ENCODE data around the gene ZNF692.

ZNF692 gene

DNA sequence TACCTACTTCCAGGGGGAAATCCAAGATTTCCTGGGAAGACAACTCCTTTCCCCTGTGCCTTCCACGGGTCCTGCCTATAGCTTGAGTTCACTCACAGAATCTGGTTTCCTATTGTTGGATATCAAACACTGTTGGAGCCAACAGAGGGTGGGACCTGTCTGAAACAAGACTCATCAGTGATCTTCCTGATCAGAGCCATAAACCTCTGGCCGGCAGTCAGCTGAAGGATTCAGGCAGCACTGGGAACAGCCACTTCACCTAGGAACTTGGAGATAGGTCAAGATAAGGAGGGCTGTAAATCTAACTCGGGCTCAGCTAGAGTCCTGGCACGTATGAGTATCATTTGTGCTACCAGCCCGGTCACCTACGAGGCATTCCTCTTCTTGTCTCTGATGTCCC lies 56.4 kb downstream of the ZNF692 start:
- TF ChIP-seq CEBPB (IDR thresholded peaks at IDR 0.05) (no peak), CREB1 (IDR thresholded peaks at IDR 0.05; ENCODE audit: low read depth) (no peak), FOXM1 (IDR thresholded peaks at IDR 0.05; ENCODE audit: borderline replicate concordance, low read depth) (no peak), EGR1 (IDR thresholded peaks at IDR 0.05) (no peak), TAF1 (IDR thresholded peaks at IDR 0.05; ENCODE audit: low read depth) (no peak), EP300 (IDR thresholded peaks at IDR 0.05; ENCODE audit: borderline replicate concordance) (no peak), ZBTB7A (IDR thresholded peaks at IDR 0.05; ENCODE audit: low read depth) (no peak), RAD21 (IDR thresholded peaks at IDR 0.05; ENCODE audit: low read depth) (no peak), NFIC (IDR thresholded peaks at IDR 0.05) (no peak), YY1 (IDR thresholded peaks at IDR 0.05; ENCODE audit: low read depth) (no peak), TEAD4 (IDR thresholded peaks at IDR 0.05) (no peak), TCF12 (IDR thresholded peaks at IDR 0.05; ENCODE audit: low read depth) (no peak)
- TF ChIP-seq, protein P1, sequence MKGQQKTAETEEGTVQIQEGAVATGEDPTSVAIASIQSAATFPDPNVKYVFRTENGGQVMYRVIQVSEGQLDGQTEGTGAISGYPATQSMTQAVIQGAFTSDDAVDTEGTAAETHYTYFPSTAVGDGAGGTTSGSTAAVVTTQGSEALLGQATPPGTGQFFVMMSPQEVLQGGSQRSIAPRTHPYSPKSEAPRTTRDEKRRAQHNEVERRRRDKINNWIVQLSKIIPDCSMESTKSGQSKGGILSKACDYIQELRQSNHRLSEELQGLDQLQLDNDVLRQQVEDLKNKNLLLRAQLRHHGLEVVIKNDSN (IDR thresholded peaks at IDR 0.05), result no peak
- TF ChIP-seq, protein P2, sequence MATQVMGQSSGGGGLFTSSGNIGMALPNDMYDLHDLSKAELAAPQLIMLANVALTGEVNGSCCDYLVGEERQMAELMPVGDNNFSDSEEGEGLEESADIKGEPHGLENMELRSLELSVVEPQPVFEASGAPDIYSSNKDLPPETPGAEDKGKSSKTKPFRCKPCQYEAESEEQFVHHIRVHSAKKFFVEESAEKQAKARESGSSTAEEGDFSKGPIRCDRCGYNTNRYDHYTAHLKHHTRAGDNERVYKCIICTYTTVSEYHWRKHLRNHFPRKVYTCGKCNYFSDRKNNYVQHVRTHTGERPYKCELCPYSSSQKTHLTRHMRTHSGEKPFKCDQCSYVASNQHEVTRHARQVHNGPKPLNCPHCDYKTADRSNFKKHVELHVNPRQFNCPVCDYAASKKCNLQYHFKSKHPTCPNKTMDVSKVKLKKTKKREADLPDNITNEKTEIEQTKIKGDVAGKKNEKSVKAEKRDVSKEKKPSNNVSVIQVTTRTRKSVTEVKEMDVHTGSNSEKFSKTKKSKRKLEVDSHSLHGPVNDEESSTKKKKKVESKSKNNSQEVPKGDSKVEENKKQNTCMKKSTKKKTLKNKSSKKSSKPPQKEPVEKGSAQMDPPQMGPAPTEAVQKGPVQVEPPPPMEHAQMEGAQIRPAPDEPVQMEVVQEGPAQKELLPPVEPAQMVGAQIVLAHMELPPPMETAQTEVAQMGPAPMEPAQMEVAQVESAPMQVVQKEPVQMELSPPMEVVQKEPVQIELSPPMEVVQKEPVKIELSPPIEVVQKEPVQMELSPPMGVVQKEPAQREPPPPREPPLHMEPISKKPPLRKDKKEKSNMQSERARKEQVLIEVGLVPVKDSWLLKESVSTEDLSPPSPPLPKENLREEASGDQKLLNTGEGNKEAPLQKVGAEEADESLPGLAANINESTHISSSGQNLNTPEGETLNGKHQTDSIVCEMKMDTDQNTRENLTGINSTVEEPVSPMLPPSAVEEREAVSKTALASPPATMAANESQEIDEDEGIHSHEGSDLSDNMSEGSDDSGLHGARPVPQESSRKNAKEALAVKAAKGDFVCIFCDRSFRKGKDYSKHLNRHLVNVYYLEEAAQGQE (IDR thresholded peaks at IDR 0.05; ENCODE audit: low read depth), result no peak
- TF ChIP-seq, protein P3, sequence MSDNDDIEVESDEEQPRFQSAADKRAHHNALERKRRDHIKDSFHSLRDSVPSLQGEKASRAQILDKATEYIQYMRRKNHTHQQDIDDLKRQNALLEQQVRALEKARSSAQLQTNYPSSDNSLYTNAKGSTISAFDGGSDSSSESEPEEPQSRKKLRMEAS (IDR thresholded peaks at IDR 0.05), result no peak

DNA sequence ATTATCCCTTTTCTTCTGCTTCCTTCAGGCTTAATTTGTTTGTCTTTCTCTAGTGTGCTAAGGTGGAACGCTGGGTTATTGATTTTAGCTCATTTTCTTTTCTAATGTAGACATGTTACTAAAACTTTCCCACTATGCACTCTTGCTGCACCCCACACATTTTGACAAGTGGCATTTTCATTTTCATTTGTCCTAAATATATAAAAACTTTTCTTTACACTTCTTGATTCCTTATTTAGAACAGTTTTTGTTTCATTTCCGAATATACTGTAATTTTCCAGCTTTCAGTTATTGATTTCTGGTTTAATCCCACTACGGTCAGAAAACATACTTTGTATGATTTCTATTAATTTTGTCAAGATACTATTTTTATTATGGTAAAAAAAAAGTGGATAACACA lies 58.4 kb downstream of the ZNF692 start:
- no peak for TF ChIP-seq EGR1 (IDR thresholded peaks at IDR 0.05)
- TF ChIP-seq, protein P2 (IDR thresholded peaks at IDR 0.05; ENCODE audit: low read depth), result no peak
- TF ChIP-seq, protein P3 (IDR thresholded peaks at IDR 0.05), result no peak
- TF ChIP-seq EP300 (IDR thresholded peaks at IDR 0.05; ENCODE audit: borderline replicate concordance), result no peak
- TF ChIP-seq, protein P1 (IDR thresholded peaks at IDR 0.05), result no peak
- TF ChIP-seq TEAD4 (IDR thresholded peaks at IDR 0.05), result no peak
- TF ChIP-seq TAF1 (IDR thresholded peaks at IDR 0.05; ENCODE audit: low read depth), result no peak
- no peak for TF ChIP-seq CREB1 (IDR thresholded peaks at IDR 0.05; ENCODE audit: low read depth)
- TF ChIP-seq RAD21 (IDR thresholded peaks at IDR 0.05; ENCODE audit: low read depth), result no peak
- TF ChIP-seq CEBPB (IDR thresholded peaks at IDR 0.05), result no peak
- TF ChIP-seq YY1 (IDR thresholded peaks at IDR 0.05; ENCODE audit: low read depth), result no peak
- TF ChIP-seq ZBTB7A (IDR thresholded peaks at IDR 0.05; ENCODE audit: low read depth), result no peak
- no peak for TF ChIP-seq TCF12 (IDR thresholded peaks at IDR 0.05; ENCODE audit: low read depth)

All from Ishikawa (cell line).